HG02852 (cell line): ENCODE measurements around the gene SIRT3.

Experiments
- ATAC-seq: cut with Tn5 transposase; IDR thresholded peaks from one replicate; pipeline ENCODE4 v1.9.1; 2021; ENCODE audit warnings: mild to moderate bottlenecking, moderate library complexity; ENCODE audit not compliant: unreplicated experiment

The SIRT3 gene

DNA sequence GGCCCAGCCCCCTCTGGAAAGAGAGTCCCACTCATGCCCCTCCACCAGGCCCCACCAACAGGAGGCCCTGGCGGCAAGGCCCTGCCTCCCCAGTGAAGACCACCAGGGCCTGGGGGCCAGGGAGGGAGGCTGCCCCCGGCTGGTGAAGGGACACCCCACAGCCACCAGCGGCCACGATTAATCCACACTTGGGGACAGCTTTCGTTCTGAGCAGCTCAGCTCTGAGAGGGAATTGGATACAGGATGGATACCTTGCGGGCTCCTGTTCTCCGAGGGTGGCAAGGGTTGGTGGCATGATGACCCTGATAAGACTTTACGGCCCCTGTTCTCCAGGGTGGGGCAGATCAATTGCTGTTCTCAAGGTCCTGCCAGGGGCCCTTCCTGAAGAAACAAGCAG is 35.2 kb upstream of the SIRT3 start:
- ATAC-seq, result no peak

DNA sequence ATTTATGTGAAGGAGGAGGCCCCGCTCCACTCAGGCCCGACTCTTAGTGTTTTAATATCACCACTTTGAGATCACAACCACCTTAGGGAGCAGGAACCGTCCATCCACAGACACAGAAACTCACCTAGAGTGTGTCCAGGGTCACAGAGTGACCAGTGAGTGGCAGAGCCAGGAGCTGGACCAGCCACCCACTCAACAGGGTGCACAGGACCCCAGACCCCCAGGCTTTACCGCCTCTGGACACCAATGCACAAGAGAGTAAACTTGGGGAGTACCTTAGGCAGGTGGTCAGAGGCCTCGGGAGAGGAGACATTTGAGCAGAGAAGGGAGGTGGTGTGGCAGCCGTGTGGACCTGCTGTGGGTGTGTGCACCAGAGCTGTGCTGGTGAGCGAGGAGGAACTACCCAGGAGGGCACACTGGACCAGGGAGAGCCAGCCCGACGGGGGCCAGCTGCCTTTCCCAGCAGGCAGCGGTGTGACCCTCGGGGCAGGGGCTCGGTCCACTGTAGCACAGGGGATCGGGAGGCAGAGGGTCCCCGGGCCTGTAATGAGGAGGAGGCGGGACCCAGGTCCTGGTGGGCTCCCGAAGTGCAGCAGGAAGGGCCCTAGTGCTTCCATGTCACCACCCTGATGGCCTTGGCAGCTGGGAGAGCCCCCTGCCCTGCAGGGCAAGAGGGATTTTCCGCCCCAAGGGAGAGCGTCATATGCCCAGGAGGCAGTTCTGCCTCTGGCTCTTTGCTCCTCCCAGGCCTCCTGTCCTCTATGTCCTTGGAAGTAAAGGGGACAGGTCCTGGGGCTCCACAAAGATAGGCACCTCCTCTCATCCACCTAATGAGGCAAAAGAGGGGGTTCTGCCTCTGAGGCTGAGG is 34.5 kb upstream of the SIRT3 start:
- ATAC-seq, result no peak

- ATAC-seq, result peak; percentile 75
Observed at GRCh38 chr11:269146-269890, 33.2 kb upstream of the SIRT3 start.

DNA sequence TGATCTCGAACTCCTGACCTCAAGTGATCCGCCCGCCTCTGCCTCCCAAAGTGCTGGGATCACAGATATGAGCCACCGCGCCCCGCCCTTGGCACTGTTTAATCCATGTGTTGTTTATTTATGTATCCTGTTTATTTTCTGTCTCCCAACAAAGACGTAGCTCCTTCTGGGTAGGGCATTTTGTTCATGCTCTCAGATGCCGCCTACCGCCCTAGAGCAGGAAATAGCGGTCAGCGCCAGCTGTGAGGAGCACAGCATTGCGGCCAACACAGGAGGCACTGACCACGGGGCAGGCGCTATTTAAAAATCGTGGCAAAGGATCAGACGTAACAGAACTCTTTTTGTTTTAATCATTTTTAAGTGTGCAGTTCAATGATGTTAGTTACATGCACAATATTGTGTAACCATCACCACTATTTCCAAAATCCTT is 32.6 kb upstream of the SIRT3 start:
- peak; percentile 38 for ATAC-seq

- no peak for ATAC-seq
Observed at GRCh38 chr11:267491-267994, 31.4 kb upstream of the SIRT3 start.

DNA sequence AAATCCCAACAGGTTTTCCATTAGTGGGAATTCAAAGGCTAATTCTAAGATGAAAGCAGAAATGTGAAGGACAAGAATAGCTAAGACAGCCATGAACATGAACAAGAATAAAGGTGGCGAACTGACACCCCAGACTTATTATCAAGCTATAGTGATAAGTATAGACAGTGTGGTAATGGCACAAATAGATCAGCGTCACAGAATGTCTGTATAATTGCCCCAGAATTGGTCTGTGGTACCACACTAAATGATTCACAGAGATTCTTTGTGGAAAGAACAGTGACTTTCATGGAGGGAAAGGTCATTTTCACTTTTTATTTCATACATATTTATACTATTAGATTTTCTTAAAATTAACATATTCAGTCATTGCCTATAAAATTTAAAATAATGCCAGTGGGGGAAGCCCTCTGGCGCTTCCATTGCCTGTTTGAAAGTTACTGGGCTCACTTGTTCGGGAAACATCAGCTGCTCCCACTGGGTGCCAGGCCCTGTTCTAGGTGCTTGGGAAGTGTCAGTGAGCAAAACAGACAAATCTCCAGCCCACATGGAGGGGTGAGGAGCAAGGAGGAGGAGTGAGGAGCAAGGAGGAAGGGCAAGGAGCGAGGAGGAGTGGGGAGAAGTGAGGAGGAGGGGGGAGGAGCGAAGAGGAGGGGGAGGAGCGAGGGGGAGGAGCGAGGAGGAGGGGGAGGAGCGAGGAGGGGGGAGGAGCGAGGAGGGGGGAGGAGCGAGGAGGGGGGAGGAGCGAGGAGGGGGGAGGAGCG is 30.7 kb upstream of the SIRT3 start:
- ATAC-seq, result no peak

DNA sequence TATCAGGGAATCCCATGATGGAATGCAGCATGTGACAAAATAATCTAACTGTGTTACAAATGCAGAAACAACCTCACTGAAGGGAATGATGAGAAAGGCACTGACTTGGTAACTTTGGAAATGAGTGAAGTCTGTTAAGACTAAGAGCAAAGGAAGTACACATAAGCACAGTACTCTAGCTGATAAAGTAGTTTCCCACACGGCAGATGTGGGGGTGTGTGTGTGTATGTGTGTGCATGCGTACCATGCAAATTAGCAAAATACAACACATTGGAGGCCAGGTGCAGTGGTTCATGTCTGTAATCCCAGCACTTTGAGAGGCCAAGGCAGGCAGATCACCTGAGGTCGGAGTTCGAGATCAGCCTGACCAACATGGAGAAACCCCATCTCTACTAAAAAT is 25.5 kb upstream of the SIRT3 start:
- ATAC-seq, result no peak

DNA sequence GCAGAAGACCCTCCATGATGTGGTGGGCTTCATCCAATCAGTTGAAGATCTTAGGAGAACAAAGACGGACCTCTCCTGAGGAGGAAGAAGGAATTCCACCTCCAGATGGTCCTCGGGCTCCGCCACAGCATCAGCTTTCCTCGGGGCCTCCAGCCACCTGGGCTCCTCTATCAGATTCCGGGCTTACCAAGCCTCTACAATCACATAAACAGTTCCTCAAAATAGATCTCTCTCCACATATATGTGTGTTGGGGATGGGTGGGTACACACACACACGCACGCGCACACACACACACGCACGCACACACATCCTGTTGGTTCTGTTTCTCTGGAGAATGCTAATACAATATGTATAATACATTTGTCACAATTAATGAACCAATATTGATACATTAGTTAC is 23.3 kb upstream of the SIRT3 start:
- no peak for ATAC-seq

DNA sequence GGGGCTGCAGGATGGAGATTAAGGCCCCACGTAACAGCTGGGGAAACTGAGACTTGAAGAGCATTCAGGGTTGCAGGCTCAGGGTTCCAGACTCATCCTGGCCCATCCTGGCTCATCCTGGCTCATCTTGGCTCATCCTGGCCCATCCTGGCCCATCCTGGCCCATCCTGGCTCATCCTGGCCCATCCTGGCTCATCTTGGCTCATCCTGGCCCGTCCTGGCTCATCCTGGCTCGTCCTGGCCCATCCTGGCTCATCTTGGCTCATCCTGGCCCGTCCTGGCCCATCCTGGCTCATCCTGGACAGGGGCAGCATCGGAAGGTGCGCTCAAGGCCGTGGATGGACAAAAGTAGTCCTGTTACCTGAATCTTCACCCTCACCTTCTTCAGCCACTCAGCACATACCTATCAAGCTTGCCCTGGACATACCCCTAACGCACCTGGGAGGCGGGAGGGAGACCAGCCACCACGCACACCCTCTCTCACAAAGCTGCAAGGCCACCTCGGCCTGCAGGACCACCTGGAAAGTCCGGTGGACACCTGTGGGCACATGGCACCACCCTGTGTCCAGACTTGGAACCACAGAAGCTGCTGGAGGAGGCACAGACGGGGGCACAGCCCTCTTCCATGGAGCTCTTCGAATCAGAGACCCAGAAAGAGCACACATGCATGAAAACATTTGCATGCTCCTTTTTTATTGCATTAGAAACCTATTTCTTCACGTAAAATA is 21.8 kb upstream of the SIRT3 start:
- no peak for ATAC-seq

GRCh38 chr11:256952-257737 is 21.0 kb upstream of the SIRT3 start:
- no peak for ATAC-seq

GRCh38 chr11:255816-256215 is 19.7 kb upstream of the SIRT3 start:
- ATAC-seq, result no peak

GRCh38 chr11:255176-255575 is 19.0 kb upstream of the SIRT3 start:
- ATAC-seq, result no peak

DNA sequence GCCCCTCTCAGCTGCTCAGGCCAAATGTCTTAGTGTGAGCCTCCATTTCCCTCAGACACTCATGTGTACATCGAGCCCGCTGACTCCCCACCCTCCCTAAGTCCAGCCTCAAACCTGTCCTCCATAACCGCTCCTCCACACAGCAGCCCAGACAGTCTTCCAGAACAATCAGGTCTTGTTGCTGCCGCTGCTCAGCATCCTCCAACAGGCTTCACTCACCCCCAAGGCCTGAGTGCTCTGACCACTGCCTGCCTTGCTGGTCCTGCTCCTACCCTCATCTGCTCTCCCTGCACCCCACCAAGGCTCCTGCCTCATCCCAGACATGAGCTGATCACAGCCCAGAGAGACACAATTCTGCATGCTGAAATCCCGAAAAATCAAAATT is 17.7 kb upstream of the SIRT3 start:
- ATAC-seq, result no peak

- no peak for ATAC-seq
Observed at GRCh38 chr11:253160-253885, 17.2 kb upstream of the SIRT3 start.

DNA sequence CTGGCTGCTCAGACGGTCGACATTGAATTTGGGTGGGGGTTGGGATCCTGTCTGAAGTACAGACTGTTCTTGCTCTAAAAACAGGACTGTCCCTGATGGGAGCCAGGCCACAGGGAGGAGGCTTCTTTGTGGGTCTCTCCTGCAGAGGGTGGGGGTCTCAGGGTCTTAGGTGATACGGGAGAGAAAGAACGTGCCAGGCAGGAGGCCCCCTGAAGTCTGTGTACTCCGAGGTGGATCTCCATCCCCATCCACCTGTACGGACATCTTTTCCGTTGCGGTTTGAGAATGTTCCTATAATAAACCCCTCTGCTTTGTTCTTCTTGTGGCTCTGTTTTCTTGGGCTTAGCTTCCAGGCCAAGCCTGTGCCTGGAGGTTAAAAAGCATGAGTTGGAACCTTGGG is 16.5 kb upstream of the SIRT3 start:
- ATAC-seq, result no peak

DNA sequence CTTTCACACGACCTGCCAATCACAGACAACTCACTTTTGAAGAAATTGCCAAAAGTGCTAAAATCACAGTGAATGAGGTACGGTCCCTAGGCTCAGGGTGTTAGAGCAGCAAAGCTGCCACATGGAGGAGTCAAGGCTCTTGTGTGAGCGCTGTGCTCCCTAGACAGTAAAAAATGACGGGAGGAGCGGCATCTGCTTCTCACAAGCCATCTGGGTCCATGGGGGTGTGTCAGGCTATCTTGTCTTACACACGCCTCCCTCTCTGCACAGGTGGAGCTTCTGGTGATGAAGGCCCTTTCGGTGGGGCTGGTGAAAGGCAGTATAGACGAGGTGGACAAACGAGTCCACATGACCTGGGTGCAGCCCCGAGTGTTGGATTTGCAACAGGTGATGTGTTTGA is 15.4 kb upstream of the SIRT3 start:
- ATAC-seq, result no peak

DNA sequence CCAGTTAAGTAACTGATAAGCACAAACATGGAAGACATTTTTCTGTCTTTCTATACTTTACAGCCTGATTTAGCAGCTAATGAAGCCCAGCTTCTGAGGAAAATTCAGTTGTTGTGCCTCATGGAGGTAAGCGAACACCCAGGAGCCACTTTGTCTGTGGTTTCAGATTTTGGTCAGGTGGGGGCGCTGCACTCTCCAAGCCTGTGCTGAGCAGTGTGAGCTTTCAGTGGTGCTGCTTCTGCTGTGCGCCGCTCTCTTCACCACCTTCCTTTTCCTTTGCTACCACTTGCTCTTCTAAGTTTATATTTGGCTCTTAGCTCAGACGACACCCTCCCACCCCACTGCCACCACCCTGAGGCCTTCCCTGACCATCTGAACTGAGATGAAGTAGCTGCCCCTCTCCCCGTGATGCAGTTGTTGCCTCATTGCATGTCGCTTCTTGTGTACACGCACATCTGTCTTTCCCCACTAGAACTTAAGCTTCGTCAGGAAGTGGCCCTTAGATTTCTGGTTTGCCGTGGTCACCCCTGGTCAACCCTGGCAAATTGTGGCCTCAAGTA is 14.7 kb upstream of the SIRT3 start:
- ATAC-seq, result no peak

DNA sequence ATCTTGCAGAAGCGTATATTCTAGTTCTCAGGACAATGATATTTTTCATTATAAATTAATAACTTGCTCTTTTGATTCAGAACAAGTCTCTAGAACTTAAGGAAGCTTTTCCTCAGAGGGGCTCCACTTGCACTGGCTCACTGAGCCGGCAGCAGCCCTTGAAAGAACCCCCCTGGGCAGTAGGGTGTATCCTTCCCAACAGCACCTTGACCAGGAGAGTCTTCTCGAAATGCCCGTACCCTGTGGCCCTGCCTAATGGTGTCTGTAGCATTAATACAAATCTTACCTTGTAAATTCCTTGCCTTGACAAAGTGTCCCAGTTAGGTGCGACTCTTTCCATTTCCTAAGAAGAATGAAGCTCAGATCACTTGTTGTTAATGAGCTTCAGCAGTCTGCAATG is 14.1 kb upstream of the SIRT3 start:
- ATAC-seq, result no peak

GRCh38 chr11:249062-249461 is 12.9 kb upstream of the SIRT3 start:
- ATAC-seq, result no peak
